ENCODE measurements around the gene SOX8.

Gene SOX8

GRCh38 chr16:988471-989353 is 7.1 kb downstream of the SOX8 start:
- no peak for DNase-seq (ENCODE audit: low spot score)

GRCh38 chr16:989354-989814 is 7.8 kb downstream of the SOX8 start:
- no peak for DNase-seq (ENCODE audit: low spot score)

GRCh38 chr16:990516-991291 is 9.1 kb downstream of the SOX8 start:
- DNase-seq (ENCODE audit: low spot score): no peak

- no peak for DNase-seq (ENCODE audit: low spot score)
Observed at GRCh38 chr16:991345-991744, 9.8 kb downstream of the SOX8 start.

GRCh38 chr16:991773-992172 is 10.2 kb downstream of the SOX8 start:
- DNase-seq (ENCODE audit: low spot score): no peak

- no peak for DNase-seq (ENCODE audit: low spot score)
Observed at GRCh38 chr16:993731-994130, 12.2 kb downstream of the SOX8 start.

- DNase-seq (ENCODE audit: low spot score): no peak
Observed at GRCh38 chr16:995087-995486, 13.5 kb downstream of the SOX8 start.

- DNase-seq (ENCODE audit: low spot score): no peak
Observed at GRCh38 chr16:995783-996182, 14.2 kb downstream of the SOX8 start.

GRCh38 chr16:996681-997080 is 15.1 kb downstream of the SOX8 start:
- DNase-seq (ENCODE audit: low spot score): no peak

GRCh38 chr16:997440-998051 is 16.0 kb downstream of the SOX8 start:
- DNase-seq (ENCODE audit: low spot score): no peak

GRCh38 chr16:998211-998610 is 16.6 kb downstream of the SOX8 start:
- no peak for DNase-seq (ENCODE audit: low spot score)

GRCh38 chr16:998615-999014 is 17.0 kb downstream of the SOX8 start:
- DNase-seq (ENCODE audit: low spot score): no peak

- DNase-seq (ENCODE audit: low spot score): no peak
Observed at GRCh38 chr16:999677-1000076, 18.1 kb downstream of the SOX8 start.

- DNase-seq (ENCODE audit: low spot score): no peak
Observed at GRCh38 chr16:1000608-1001007, 19.0 kb downstream of the SOX8 start.

GRCh38 chr16:1001096-1001495 is 19.5 kb downstream of the SOX8 start:
- no peak for DNase-seq (ENCODE audit: low spot score)

GRCh38 chr16:1002399-1003166 is 21.0 kb downstream of the SOX8 start:
- no peak for DNase-seq (ENCODE audit: low spot score)

GRCh38 chr16:1003391-1004347 is 22.1 kb downstream of the SOX8 start:
- no peak for DNase-seq (ENCODE audit: low spot score)

GRCh38 chr16:1005286-1005685 is 23.7 kb downstream of the SOX8 start:
- DNase-seq (ENCODE audit: low spot score): no peak

GRCh38 chr16:1006781-1007180 is 25.2 kb downstream of the SOX8 start:
- no peak for DNase-seq (ENCODE audit: low spot score)

- no peak for DNase-seq (ENCODE audit: low spot score)
Observed at GRCh38 chr16:1007284-1007850, 25.8 kb downstream of the SOX8 start.

All from hematopoietic multipotent progenitor cell treated with erythropoietin and hydrocortisone succinate and interleukin-3 and kit ligand, for 15 days (in vitro differentiated cells).